Testis (tissue), 2 donors: ENCODE results near the gene SNX6.
"Not testable (repeated sequence)": the region's sequence is repeated elsewhere in the genome, so short reads cannot be mapped to it uniquely, and the experiment has no call there.

Source experiments
- POLR2A ChIP-seq: fragments of 450-650 bp; IDR thresholded peaks from one replicate; pipeline ENCODE4 v1.6.1; 2017; ENCODE audit warnings: antibody characterized with exemption, mild to moderate bottlenecking, moderate library complexity
- TF ChIP-seq, protein P1 (sequence below), 3 experiments: fragments of 450-650 bp in 2 of 3; fragments of 200-600 bp in 1 of 3; sonication (generic) in 1 of 3; IDR thresholded peaks; one replicate each; pipeline ENCODE4 v1.5.1; 2016 to 2019; ENCODE audit warnings: antibody characterized with exemption in 3 of 3, mild to moderate bottlenecking in 2 of 3, moderate library complexity in 1 of 3

- TF ChIP-seq, protein P1, sequence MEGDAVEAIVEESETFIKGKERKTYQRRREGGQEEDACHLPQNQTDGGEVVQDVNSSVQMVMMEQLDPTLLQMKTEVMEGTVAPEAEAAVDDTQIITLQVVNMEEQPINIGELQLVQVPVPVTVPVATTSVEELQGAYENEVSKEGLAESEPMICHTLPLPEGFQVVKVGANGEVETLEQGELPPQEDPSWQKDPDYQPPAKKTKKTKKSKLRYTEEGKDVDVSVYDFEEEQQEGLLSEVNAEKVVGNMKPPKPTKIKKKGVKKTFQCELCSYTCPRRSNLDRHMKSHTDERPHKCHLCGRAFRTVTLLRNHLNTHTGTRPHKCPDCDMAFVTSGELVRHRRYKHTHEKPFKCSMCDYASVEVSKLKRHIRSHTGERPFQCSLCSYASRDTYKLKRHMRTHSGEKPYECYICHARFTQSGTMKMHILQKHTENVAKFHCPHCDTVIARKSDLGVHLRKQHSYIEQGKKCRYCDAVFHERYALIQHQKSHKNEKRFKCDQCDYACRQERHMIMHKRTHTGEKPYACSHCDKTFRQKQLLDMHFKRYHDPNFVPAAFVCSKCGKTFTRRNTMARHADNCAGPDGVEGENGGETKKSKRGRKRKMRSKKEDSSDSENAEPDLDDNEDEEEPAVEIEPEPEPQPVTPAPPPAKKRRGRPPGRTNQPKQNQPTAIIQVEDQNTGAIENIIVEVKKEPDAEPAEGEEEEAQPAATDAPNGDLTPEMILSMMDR (IDR thresholded peaks at IDR 0.05): not testable (repeated sequence)
- TF ChIP-seq POLR2A: not testable (repeated sequence)
Measured at GRCh38 chr14:34653073-34653472, 23.1 kb upstream of the SNX6 start.
